ENCODE results near the gene TRIM24. TPM values are rescaled to one million over a fixed set of nuclear protein-coding genes. Genes with fewer than 3 reads are reported as not detected.

TRIM24 gene
- total RNA-seq, 1 experiment from 2014 or later: 113 TPM

DNA sequence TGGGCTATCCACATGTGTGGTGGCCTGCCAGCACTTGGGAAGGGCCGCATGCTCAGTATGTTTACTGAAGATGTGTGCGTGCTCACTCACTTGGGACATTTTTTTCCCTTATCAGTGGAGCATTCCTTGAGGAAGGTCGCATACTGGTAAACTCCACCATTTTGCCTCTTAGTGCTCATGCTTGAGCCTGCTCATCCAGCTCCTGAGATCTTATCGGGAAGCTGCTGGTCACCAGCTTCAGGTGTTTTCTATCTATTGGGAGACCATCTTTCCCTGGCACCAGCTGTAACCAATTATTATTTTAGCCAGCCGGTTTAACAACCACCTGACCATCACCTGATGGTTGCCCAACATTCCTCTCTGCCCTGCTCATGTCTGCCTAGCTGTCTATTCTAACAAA, 35.0 kb upstream of the TRIM24 start:
- H3K9me3 Mint-ChIP-seq: peaks cover 49% of the 10 kb centered on the region
- H3K27ac Mint-ChIP-seq: no peak overlapping the region
- H3K27me3 Mint-ChIP-seq (ENCODE audit: low read depth): peaks cover 17% of the 10 kb centered on the region
- DNase-seq (ENCODE audit: low spot score): no peak
- CTCF ChIA-PET: no interaction called here
- TF ChIP-seq, protein P1, sequence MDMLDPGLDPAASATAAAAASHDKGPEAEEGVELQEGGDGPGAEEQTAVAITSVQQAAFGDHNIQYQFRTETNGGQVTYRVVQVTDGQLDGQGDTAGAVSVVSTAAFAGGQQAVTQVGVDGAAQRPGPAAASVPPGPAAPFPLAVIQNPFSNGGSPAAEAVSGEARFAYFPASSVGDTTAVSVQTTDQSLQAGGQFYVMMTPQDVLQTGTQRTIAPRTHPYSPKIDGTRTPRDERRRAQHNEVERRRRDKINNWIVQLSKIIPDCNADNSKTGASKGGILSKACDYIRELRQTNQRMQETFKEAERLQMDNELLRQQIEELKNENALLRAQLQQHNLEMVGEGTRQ (CRISPR knock-in tag; IDR thresholded peaks at IDR 0.05): no peak
- TF ChIP-seq, protein P2, sequence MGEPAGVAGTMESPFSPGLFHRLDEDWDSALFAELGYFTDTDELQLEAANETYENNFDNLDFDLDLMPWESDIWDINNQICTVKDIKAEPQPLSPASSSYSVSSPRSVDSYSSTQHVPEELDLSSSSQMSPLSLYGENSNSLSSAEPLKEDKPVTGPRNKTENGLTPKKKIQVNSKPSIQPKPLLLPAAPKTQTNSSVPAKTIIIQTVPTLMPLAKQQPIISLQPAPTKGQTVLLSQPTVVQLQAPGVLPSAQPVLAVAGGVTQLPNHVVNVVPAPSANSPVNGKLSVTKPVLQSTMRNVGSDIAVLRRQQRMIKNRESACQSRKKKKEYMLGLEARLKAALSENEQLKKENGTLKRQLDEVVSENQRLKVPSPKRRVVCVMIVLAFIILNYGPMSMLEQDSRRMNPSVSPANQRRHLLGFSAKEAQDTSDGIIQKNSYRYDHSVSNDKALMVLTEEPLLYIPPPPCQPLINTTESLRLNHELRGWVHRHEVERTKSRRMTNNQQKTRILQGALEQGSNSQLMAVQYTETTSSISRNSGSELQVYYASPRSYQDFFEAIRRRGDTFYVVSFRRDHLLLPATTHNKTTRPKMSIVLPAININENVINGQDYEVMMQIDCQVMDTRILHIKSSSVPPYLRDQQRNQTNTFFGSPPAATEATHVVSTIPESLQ (CRISPR knock-in tag; IDR thresholded peaks at IDR 0.05): no peak
- TF ChIP-seq, protein P3, sequence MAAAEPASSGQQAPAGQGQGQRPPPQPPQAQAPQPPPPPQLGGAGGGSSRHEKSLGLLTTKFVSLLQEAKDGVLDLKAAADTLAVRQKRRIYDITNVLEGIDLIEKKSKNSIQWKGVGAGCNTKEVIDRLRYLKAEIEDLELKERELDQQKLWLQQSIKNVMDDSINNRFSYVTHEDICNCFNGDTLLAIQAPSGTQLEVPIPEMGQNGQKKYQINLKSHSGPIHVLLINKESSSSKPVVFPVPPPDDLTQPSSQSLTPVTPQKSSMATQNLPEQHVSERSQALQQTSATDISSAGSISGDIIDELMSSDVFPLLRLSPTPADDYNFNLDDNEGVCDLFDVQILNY (CRISPR knock-in tag; IDR thresholded peaks at IDR 0.05): no peak
- TF ChIP-seq ZNF121 (CRISPR knock-in tag; IDR thresholded peaks at IDR 0.05): no peak
- no peak for TF ChIP-seq SMAD3 (CRISPR knock-in tag; IDR thresholded peaks at IDR 0.05; ENCODE audit: borderline replicate concordance)
- no peak for TF ChIP-seq ELF4 (CRISPR knock-in tag; IDR thresholded peaks at IDR 0.05; ENCODE audit: low read depth)
- no peak for TF ChIP-seq CREM (CRISPR knock-in tag; IDR thresholded peaks at IDR 0.05)
- no peak for TF ChIP-seq ZNF232 (CRISPR knock-in tag; IDR thresholded peaks at IDR 0.05)
- TF ChIP-seq GRHL2 (CRISPR knock-in tag; IDR thresholded peaks at IDR 0.05; ENCODE audit: insufficient replicate concordance, severe bottlenecking): no peak
- no peak for TF ChIP-seq ZBTB21 (CRISPR knock-in tag; IDR thresholded peaks at IDR 0.05; ENCODE audit: borderline replicate concordance)
- no peak for TF ChIP-seq ZNF423 (CRISPR knock-in tag; IDR thresholded peaks at IDR 0.05)
- TF ChIP-seq, protein P4, sequence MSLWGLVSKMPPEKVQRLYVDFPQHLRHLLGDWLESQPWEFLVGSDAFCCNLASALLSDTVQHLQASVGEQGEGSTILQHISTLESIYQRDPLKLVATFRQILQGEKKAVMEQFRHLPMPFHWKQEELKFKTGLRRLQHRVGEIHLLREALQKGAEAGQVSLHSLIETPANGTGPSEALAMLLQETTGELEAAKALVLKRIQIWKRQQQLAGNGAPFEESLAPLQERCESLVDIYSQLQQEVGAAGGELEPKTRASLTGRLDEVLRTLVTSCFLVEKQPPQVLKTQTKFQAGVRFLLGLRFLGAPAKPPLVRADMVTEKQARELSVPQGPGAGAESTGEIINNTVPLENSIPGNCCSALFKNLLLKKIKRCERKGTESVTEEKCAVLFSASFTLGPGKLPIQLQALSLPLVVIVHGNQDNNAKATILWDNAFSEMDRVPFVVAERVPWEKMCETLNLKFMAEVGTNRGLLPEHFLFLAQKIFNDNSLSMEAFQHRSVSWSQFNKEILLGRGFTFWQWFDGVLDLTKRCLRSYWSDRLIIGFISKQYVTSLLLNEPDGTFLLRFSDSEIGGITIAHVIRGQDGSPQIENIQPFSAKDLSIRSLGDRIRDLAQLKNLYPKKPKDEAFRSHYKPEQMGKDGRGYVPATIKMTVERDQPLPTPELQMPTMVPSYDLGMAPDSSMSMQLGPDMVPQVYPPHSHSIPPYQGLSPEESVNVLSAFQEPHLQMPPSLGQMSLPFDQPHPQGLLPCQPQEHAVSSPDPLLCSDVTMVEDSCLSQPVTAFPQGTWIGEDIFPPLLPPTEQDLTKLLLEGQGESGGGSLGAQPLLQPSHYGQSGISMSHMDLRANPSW (CRISPR knock-in tag; conservative IDR thresholded peaks at IDR 0.05; ENCODE audit: low read depth): no peak
- no peak for TF ChIP-seq IRF2 (CRISPR knock-in tag; IDR thresholded peaks at IDR 0.05; ENCODE audit: borderline replicate concordance, low read depth)
- TF ChIP-seq, protein P5, sequence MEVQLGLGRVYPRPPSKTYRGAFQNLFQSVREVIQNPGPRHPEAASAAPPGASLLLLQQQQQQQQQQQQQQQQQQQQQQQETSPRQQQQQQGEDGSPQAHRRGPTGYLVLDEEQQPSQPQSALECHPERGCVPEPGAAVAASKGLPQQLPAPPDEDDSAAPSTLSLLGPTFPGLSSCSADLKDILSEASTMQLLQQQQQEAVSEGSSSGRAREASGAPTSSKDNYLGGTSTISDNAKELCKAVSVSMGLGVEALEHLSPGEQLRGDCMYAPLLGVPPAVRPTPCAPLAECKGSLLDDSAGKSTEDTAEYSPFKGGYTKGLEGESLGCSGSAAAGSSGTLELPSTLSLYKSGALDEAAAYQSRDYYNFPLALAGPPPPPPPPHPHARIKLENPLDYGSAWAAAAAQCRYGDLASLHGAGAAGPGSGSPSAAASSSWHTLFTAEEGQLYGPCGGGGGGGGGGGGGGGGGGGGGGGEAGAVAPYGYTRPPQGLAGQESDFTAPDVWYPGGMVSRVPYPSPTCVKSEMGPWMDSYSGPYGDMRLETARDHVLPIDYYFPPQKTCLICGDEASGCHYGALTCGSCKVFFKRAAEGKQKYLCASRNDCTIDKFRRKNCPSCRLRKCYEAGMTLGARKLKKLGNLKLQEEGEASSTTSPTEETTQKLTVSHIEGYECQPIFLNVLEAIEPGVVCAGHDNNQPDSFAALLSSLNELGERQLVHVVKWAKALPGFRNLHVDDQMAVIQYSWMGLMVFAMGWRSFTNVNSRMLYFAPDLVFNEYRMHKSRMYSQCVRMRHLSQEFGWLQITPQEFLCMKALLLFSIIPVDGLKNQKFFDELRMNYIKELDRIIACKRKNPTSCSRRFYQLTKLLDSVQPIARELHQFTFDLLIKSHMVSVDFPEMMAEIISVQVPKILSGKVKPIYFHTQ (CRISPR knock-in tag; IDR thresholded peaks at IDR 0.05): no peak
- TF ChIP-seq, protein P6, sequence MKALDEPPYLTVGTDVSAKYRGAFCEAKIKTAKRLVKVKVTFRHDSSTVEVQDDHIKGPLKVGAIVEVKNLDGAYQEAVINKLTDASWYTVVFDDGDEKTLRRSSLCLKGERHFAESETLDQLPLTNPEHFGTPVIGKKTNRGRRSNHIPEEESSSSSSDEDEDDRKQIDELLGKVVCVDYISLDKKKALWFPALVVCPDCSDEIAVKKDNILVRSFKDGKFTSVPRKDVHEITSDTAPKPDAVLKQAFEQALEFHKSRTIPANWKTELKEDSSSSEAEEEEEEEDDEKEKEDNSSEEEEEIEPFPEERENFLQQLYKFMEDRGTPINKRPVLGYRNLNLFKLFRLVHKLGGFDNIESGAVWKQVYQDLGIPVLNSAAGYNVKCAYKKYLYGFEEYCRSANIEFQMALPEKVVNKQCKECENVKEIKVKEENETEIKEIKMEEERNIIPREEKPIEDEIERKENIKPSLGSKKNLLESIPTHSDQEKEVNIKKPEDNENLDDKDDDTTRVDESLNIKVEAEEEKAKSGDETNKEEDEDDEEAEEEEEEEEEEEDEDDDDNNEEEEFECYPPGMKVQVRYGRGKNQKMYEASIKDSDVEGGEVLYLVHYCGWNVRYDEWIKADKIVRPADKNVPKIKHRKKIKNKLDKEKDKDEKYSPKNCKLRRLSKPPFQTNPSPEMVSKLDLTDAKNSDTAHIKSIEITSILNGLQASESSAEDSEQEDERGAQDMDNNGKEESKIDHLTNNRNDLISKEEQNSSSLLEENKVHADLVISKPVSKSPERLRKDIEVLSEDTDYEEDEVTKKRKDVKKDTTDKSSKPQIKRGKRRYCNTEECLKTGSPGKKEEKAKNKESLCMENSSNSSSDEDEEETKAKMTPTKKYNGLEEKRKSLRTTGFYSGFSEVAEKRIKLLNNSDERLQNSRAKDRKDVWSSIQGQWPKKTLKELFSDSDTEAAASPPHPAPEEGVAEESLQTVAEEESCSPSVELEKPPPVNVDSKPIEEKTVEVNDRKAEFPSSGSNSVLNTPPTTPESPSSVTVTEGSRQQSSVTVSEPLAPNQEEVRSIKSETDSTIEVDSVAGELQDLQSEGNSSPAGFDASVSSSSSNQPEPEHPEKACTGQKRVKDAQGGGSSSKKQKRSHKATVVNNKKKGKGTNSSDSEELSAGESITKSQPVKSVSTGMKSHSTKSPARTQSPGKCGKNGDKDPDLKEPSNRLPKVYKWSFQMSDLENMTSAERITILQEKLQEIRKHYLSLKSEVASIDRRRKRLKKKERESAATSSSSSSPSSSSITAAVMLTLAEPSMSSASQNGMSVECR (CRISPR knock-in tag; IDR thresholded peaks at IDR 0.05; ENCODE audit: borderline replicate concordance): no peak
- TF ChIP-seq, protein P7, sequence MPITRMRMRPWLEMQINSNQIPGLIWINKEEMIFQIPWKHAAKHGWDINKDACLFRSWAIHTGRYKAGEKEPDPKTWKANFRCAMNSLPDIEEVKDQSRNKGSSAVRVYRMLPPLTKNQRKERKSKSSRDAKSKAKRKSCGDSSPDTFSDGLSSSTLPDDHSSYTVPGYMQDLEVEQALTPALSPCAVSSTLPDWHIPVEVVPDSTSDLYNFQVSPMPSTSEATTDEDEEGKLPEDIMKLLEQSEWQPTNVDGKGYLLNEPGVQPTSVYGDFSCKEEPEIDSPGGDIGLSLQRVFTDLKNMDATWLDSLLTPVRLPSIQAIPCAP (CRISPR knock-in tag; IDR thresholded peaks at IDR 0.05): no peak
- 0 out of 2 replicates have a peak, but pooled peaks cover 2% of the 10 kb centered on the region for H3K4me1 Mint-ChIP-seq
- H3K4me3 Mint-ChIP-seq: no peak overlapping the region
- no peak for ATAC-seq
- peaks cover 48% of the 10 kb centered on the region for H3K36me3 Mint-ChIP-seq
- POLR2A ChIA-PET: no interaction called here

Data from WTC11 (cell line).